Measurements from ENCODE around the gene RSRP1.
"Not testable (repeated sequence)": the region's sequence is repeated elsewhere in the genome, so short reads cannot be mapped to it uniquely, and the experiment has no call there.

Gene RSRP1

DNA sequence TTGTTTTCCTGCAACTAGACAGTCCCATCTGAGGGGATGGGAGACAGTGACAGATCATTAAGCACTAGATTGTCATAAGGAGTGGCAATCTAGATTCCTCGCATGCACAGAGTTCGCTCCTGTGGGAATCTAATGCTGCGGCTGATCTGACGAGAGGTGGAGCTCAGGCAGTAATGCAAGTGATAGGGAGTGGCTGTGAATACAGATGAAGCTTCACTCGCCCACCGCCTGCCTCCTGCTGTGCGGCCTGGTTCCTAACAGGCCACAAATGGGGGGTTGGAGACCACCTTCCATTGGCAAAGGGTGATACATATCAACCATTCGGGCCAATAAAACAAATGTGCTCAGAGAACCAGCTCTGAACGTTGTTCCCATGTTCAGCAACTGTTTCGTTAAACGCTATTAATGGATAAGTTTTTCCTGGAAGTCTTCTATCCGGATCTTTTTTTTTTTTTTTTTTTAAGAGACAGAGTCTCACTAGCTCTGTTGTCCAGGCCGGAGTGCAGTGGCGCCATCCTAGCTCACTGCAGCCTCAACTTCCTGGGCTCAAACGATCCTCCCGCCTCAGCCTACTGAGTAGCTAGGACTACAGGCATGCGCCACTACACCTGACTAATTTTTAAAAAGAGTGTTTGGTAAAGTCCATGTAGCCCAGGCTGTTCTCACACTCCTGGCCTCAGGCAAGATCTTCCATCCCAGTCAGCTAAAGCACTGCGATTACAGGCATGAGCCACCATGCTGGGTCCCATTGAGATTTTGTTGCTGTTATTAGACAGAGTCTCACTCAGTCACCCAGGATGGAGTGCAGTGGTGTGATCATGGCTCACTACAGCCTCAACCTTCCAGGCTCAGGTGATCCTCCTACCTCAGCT is 8.7 kb upstream of the RSRP1 start:
- no peak for DNase-seq

DNA sequence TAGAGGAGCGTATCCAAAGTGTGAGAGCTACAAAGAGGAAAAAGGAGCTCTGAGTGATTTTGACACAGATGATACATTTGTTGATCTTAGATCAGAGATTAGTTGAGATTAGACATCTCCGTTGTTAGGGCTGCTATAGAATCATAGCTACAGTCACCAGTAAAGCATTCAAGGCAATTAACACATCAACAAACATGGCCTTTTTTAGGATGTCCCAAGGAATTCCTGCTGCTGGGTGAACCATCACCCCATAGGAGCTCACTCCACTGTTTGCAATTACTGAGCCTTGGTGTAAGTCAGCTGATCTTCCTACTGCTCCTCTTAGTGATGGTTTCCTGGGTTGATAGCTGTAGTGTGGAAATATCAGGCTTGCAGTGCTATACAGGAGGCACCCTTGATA is 6.7 kb upstream of the RSRP1 start:
- DNase-seq = no peak

DNA sequence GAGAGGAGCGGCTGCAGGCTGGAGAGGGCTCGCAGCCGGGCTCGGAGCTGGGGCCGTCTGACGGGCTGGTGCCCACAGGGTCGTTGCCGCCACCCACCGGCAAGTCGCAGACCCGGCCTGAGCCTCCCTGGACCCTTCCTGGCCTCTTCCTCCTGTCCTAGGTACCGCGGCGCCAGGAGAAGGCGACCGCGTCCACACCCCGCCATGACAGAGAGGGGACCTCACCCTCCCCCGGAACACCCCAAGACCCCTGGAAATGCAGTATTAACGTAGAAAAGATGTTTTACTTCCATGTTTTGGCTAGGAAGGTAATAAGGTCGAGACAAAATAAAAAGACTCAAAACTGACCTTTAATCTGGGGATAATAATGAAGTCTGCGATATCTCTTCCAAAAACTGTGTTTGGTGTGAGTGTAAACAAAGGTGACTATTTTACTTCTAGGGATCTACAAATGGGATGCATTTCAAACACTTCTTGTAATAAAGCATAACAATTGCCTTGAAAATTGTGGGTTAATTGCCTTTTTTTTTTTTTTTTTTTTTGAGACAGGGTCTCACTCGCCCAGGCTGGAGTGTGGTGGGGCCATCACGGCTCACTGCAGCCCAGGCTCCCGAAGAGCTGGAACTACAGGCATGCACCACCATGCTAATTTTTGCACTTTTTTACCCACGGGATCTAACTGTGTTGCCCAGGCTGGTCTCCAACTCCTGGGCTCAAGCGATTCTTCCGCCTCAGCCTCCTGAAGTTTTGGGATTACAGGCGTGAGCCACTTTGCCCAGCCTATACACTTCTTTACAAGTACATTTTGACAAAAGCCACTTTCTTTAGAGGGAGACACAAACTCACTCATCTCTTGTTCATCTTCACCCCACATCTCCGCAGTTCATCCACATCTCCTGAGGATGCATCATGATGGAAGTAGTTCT is 838 bp upstream of the RSRP1 start:
- no peak for DNase-seq

DNA sequence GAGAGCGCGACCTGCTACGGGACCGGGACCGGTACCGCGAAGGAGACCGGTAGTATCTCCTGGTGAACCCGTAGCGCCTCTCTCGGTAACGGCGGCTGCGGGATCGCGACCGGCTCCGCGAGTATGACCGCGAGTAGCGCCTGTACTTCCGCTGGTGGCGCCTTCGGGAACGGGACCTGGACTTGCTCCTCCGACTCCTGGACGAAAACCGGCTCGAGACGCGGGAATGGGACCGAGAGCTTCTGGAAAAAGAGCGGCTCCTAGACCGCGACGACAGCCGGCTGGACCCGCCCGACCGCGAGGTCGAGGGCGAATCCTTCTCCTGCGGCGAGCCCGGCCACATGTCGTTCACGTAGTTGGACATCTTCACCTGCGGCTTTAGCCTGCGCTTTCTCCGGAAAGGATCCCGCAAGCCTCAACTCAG is 642 bp downstream of the RSRP1 start:
- peak; percentile 31 for DNase-seq

DNA sequence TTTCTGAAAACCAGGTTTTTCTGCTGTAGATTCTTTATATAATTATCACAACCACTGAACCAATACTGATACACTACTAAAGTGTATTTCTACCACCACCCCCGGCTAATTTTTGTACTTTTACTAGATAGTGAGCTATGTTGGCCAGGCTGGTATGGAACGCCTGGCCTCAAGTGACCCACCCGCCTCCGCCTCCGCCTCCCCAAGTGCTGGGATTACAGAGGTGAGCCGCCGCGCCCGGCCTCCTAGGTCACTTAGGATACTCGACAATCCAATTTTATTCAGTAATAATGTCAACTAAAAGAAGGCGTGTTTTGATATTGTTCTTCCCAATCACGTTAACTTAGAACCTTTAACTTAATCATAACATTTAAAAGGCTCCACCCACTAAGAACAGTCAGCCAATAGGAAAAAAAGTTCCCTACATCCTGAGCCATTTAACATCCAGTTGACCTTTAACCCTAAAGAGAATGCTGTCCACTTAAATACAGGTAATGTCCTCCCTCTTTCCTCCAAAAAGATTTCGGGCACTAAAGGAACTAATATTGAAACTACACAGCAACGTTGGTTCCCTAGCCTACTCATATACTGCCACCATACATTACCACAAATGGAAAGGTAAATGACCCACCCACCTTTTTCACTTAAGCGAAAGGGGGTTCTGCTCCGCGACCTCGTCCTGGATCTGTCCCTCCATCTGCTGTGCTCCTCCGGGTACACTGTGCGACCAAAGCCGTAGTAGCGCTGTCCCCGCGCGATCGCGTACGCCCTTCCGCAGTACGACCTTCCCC is 1.2 kb downstream of the RSRP1 start:
- no peak for DNase-seq

DNA sequence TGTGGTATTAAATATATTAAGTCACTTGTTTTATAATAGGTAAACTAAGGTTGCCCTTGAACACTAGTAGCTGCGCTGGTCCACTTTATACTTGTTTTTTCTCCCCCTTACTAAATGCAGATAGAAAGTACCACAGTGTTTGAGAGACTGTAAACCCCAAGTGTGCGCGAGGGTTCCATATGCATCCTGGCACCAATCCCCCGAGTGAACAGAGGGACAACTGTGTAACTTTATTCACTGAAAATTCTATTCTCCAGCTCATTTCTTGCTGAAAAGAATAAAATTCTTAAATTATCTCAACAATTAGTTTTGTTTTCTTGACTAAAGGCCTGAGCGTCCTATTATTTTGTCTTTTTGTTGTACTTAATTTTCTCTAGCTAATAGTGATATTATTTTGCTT is 1.9 kb downstream of the RSRP1 start:
- DNase-seq = no peak

DNA sequence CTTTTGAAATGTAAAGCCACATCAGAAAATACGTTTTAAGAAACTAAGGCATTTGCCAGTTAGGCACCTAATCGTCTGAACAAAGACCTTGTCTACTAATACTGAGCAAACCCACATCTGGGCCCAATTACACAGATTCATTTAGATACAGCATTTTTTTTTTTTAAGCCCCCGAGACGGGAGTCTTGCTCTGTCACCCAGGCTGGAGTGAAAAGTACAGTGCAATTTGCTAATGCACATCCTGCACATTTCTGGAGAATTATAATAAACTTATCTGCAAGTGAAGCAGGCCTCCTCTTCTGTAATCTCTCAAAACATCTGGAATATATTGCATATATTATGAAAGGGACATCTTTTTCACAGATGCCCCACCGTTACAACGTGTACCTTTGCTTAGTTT is 3.3 kb downstream of the RSRP1 start:
- no peak for DNase-seq

DNA sequence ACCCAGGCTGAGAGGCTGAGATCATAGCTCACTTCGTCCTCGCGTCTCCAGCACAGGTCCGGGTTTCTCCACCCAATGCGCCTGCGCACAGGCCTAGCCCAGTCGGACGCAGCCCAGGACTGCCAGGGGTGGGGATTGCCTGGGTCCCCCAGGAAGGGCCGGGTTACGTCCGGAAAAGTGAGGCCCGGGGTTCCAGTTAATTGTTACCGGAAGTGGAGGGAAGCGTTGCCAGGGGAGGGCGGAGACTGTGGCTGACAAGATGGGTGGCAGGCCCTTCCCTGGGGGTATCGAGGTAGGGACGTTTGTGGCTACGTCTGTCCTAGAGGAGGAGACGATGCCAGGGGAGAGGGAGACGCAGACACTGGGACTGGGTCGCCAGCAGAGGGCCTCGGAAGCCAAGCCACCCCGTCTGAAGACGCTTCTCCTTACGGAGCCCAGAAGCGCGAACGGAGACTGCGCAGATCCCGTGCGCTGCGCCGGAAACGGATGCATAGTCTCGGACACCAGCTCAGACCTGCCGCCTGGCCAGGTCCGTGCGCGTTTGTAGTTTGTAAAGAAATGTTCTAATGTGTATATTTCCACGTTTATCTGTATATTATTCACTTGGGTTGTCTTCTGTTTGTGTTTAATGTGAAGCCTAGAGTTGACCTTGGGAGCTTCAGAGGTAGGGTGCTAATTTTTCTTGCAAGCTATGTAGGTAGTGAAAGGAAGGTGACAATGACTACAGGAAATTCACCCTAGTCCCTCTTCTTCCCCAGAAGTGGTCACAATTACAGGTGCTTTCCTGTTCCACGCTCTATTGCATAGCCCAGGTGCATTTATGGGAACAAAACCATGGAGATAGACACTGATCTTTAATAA is 7.3 kb downstream of the RSRP1 start:
- peak; percentile 81 for DNase-seq

DNA sequence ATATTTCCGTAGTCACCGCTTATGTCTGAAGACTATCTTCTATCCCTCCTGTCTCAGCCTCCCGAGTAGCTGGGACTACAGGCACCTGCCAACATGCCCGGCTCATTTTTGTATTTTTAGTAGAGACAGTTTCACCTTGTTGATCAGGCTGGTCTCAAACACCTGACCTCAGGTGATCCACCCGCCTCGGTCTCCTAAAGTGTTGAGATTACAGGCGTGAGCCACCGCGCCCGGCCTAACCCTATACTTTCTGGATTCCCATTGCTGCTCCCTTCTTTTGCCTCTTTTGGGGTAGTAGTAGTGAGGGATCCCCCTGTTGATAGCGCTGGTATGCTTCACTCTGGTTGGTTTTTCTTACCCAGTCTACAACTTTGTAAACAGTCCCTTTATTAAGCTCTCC is 9.2 kb downstream of the RSRP1 start:
- DNase-seq = no peak

DNA sequence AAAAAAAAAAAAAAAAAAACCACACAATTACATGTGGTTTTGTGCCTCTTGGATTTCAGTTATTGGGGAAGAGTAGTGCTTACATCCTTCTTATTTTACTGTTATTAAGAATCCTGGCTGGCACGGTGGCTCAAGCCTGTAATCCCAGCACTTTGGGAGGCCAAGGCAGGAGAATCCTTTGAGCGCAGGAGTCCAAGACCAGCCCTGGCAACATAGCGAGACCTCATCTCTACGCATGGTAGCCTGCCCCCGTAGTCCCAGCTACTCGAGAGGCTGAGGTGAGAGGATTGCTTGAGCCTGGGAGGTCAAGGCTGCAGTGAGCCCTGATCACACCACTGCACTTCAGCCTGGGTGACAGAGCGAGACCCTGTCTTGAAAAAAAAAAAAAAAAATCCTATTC is 11.0 kb downstream of the RSRP1 start:
- DNase-seq = not testable (repeated sequence)

DNA sequence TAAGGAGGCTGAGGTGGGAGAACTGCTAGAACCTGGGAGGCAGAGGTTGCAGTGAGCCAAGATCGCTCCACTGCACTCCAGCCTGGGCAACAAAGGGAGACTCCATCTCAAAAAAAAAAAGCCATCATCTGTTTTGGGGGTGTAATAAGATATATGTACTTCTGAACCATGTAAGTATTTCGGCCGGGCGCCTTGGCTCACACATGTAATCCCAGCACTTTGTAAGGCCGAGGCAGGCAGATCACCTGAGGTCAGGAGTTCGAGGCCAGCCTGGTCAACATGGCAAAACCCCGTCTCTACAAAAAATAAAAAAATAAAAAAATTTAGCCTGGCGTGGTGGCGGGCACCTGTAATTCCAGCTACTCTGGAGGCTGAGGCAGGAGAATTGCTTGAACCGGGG is 11.8 kb downstream of the RSRP1 start:
- DNase-seq = not testable (repeated sequence)

DNA sequence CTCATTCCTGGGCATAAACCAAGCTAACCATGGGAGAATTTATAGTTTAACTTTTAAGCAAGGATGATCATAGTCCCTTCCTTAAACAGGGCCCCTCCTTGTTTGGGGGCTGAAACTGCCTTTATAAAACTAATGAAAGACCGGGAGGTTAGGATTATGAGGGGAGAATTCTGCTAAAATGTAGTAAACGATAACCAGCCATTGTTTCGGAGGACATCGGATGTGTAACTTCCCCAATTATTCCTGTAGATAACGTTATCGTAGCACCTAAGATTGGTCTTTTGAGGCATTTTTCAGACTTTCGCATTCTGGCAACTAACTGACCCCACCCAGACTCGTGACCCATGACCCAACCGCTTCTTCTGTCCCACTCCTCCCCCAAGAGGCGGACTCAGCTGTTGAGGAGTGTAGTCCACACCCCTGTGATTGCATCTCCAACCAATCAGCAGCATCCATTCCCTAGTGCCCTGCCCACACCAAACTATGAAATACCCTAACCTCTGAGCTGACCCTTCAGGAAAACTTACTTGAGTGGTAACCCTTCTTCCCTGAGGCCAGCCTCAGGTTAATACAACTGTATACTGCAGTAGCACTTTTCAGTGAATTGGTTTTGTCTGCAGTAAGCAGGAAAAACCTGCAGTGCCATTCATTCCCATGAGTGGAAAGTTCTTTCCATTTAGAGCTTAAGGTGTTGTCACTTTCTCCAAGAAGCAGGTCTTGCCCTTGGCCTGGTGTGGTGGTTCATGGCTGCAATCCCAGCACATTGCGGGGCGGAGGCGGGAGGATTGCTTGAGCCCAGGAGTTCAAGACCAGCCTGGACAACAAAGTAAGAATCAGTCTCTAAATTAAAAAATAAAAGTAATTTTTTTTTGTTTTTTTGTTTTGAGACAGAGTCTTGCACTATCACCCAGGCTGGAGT is 14.1 kb downstream of the RSRP1 start:
- DNase-seq = peak; percentile 53

DNA sequence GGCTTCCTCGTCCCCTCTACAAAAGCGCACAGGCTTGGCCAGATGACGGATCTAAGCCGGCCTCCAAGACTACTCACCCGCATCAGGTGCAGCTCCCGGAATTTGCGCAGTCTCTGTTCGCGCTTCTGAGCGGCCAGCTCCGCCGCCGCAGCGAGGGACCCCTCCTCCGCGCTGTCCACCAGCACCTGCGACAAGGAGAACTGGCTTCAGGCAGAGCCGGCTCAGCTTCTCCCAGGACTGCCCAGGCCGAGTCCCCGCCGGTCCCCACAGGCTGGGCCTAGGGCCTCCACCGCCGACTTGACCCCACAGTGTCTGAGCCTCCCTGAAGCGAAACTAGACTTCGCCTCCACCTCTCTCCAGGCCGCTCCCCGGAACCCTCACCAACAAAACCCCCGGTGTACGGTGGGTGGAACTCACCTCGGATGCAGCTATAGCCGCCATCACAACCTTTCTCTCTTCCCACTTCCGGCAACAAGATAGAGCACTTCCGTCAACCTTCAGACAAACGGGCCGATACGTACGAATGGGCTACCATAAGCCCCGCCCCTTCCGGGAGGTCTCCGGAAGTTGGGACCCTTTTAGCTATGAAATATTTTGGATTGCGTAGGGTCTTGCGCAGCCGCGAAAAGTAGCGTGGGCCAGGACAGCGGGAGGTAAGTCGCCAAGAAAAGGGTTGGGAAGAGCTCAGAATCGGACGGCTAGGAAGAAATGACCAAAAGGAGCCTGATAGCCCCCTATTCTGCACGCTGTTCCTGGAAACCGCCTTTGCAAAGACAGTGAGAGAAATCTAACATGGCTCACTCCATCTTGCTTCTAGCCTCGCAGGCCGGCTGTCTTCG is 15.0 kb downstream of the RSRP1 start, which contains the start of gene SYF2:
Gene SYF2, minus strand, starts transcription at position 476 of the 839 bp plus-strand sequence. Its CDS starts 35 bp downstream, at position 441.
- DNase-seq = peak; percentile 91

DNA sequence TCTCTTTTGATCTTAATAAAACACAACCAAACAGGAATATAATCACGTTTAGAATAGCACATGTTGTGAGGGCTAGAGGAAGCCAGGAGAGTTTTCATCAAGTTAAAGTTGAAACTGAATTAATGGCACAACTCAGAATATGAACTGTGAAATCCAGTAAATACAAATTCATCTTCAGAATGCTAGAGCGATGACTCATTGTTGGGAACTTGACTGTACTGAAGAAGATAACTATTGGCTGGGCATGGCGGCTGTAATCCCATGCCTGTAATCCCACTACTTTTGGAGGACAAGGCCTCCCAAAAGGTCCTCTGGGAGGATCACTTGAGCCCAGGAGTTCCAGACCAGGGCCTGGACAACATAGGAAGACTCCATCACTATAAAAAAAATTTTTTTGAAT is 23.8 kb downstream of the RSRP1 start:
- no peak for DNase-seq

DNA sequence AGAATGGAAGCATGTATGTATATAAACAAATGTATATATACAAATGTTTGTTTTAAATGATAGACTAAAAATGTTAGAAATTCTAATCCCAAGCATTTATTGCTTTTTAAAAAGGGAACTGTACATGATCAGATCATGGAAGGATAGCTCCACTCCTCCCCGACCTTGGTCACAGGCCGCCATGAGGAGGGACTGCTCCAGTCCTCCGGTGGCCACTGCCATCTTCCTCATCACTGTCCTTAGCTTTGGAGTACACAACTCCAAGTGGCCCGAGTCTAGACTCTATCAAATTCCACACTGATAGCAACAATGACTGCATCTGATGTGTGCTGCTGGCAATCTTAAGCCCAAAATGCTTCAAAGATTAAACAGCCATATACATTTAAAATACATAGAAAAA is 24.6 kb downstream of the RSRP1 start:
- no peak for DNase-seq

DNA sequence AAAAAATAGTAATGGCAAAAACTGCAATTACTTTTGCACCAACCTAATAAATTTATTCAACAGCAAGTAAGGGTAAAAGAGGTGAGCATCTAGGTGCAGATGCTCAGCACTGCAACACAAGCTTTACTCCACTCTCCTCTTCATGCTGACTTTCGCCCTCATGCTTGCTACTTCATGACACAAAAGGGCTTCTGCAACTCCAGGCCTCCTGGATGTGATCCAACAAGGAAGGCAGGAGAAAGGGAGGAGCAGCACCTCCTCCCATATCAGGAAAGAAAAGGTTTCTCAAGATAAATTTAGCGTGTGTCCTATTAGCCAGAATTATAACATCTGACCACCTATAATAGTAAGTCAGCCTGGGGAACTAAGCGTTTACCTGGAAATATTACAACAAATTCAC is 26.6 kb downstream of the RSRP1 start:
- DNase-seq = no peak

DNA sequence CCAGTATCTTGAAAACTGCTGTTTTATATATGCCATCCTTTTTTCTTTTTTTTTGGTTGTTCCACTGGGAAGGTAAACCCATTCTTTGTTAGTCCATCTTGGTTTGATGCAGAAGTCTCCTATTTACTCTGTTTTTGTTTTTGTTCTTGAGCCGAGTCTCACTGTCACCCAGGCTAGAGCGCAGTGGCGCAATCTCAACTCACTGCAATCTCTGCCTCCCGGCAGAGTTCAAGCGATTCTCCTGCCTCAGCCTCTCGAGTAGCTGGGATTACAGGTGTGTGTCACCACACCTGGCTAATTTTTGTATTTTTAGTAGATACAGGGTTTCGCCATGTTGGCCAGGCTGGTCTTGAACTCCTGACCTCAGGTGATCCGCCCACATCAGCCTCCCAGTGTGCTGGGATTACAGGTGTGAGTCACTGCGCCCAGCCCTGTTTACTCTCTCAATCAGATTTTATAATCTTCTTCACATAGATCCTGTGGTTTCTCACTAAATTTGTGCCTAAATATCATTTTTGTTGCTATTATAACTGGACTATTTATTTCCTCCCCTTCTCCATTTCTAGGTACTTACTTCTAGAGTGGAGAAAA is 27.5 kb downstream of the RSRP1 start:
- DNase-seq = no peak

DNA sequence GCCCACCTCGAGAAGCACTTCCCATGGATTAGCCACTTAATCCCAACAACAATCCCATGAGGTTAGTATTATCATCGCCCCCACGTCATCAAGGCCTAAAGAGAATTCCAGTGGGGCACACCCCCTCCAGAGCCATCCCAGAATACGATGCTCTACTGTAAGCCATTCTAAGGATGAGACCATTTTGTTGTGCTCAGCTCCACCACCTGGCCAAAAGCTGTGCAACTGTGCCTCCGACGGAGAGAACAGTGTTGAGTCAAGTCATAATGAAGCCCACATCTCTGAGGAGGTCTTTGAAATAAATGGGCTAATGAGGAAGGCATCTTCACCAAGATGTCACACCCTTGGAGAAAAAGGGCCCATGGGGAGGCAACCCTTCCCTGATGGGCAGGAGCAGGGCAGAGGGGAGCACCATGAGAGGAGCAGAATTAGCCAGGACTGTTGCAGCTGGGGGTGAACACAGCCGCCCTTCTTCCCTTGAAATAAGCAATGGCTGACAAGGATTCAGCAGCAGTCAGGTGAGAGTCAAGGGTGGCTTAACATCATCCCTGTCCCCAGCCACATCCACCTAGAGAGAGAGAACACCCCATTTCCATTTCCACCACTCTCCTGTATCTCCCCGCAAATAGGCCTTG is 29.5 kb downstream of the RSRP1 start:
- no peak for DNase-seq

DNA sequence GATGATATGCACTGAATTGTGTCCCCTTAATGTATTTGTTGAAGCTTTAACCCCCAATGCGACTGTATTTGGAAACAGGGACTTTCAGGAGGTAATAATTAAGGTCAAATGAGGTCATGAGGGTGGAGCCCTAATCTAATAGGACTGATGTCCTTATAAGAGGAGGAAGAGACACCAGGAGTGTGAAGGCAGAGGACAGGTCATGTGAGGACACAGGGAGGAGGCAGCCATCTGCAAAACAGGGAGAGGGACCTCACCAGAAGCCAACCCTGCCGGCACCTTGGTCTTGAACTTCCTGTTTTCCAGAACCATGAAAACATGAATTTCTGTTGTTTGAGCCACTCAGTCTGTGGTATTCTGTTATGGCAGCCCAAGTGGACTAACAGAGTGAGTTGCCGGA is 30.2 kb downstream of the RSRP1 start:
- no peak for DNase-seq

All from activated naive CD4-positive, alpha-beta T cell treated with anti-CD3 and anti-CD28 coated beads, Interleukin-2, amount 50 U/mL, for 16 hours (primary cell).